ENCODE data around the gene PROSER2.

PROSER2 gene

GRCh38 chr10:11824825-11825224 lies 1.7 kb downstream of the PROSER2 start:
- TF ChIP-seq, protein P1, sequence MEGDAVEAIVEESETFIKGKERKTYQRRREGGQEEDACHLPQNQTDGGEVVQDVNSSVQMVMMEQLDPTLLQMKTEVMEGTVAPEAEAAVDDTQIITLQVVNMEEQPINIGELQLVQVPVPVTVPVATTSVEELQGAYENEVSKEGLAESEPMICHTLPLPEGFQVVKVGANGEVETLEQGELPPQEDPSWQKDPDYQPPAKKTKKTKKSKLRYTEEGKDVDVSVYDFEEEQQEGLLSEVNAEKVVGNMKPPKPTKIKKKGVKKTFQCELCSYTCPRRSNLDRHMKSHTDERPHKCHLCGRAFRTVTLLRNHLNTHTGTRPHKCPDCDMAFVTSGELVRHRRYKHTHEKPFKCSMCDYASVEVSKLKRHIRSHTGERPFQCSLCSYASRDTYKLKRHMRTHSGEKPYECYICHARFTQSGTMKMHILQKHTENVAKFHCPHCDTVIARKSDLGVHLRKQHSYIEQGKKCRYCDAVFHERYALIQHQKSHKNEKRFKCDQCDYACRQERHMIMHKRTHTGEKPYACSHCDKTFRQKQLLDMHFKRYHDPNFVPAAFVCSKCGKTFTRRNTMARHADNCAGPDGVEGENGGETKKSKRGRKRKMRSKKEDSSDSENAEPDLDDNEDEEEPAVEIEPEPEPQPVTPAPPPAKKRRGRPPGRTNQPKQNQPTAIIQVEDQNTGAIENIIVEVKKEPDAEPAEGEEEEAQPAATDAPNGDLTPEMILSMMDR (conservative IDR thresholded peaks at IDR 0.05; ENCODE audit: control insufficient read depth, insufficient read depth, low read depth, low read length): no peak
- H3K4me3 ChIP-seq (ENCODE audit: control insufficient read depth, low read depth, low read length): no peak overlapping the region
- no peak for DNase-seq (ENCODE audit: low read depth)

GRCh38 chr10:11825796-11826414 lies 2.7 kb downstream of the PROSER2 start:
- TF ChIP-seq, protein P1 (conservative IDR thresholded peaks at IDR 0.05; ENCODE audit: control insufficient read depth, insufficient read depth, low read depth, low read length): no peak
- H3K4me3 ChIP-seq (ENCODE audit: control insufficient read depth, low read depth, low read length): no peak overlapping the region
- DNase-seq (ENCODE audit: low read depth): peak; percentile 15

GRCh38 chr10:11827006-11827405 lies 3.9 kb downstream of the PROSER2 start:
- no peak overlapping the region for H3K4me3 ChIP-seq (ENCODE audit: control insufficient read depth, low read depth, low read length)
- TF ChIP-seq, protein P1 (conservative IDR thresholded peaks at IDR 0.05; ENCODE audit: control insufficient read depth, insufficient read depth, low read depth, low read length): no peak
- DNase-seq (ENCODE audit: low read depth): no peak

- no peak for DNase-seq (ENCODE audit: low read depth)
- H3K4me3 ChIP-seq (ENCODE audit: control insufficient read depth, low read depth, low read length): no peak overlapping the region
- TF ChIP-seq, protein P1 (conservative IDR thresholded peaks at IDR 0.05; ENCODE audit: control insufficient read depth, insufficient read depth, low read depth, low read length): no peak
Measured at GRCh38 chr10:11827414-11827813, 4.3 kb downstream of the PROSER2 start.

DNA sequence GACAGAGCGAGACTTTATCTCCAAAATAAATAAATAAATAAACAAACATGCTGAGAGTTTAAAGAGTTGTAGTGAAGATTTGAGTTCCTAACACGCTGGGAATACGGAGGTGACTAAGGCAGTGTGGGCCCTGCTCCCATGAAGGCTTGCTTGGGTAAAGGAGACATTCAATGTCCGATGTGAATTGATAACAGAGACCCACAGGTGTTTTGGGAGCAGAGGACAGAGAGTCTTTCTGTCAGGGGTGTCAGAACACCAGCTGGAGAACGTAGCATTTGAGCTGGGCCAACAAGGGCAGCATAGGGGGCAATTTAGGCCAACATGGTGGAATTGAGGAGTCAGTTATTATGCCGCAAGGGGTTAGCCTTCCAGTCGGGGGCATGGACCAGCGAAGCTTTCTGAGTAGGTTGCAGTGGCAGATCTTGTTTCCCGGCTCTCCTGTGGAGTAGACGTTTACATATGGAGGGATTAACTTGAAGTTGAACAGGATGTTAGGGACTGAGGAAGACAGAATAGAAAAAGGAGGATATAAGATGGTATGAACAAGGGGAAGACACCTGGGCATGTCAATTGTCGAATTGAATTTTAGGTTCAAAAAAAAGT lies 5.6 kb downstream of the PROSER2 start:
- H3K4me3 ChIP-seq (ENCODE audit: control insufficient read depth, low read depth, low read length): no peak overlapping the region
- no peak for DNase-seq (ENCODE audit: low read depth)
- TF ChIP-seq, protein P1 (conservative IDR thresholded peaks at IDR 0.05; ENCODE audit: control insufficient read depth, insufficient read depth, low read depth, low read length): no peak

DNA sequence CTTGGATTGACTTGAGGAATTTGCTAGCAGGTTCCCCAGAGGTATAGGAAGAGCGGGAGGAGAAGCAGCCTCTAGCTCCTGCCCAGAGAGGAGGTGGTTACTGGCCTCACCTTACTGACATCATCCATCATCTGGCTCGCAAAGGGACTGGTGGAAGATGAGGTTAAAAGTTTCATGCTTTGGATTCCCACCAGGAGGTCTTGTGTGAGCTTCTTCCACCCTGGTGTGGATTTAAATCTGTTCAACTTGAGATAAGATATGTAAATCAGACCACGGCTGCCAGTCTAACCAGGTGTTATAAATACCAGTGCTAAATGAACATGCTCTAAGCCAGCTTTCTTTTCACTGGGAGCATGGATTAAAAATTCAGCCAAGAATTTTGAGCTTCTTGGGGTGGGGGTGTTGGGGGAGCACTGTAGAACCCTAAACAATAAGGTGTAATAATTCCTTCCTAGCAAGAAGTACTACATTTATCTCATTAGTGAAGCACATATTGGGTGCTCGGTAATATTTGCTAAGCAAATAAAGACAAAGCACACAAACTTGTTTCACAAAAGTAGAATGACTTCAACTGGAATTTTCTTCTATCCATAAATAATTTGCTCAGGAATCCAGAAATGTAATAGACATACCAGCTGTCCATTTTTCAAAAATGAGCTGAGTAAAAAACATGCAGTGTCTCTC lies 7.8 kb downstream of the PROSER2 start:
- TF ChIP-seq, protein P1 (conservative IDR thresholded peaks at IDR 0.05; ENCODE audit: control insufficient read depth, insufficient read depth, low read depth, low read length): no peak
- H3K4me3 ChIP-seq (ENCODE audit: control insufficient read depth, low read depth, low read length): no peak overlapping the region
- no peak for DNase-seq (ENCODE audit: low read depth)
